WI38 (cell line): ENCODE results near the gene IQCB1.
"Not testable (repeated sequence)": the region's sequence is repeated elsewhere in the genome, so short reads cannot be mapped to it uniquely, and the experiment has no call there.

Experiments used
- H3K4me3 ChIP-seq: 2 replicates; pipeline ENCODE4 v1.5.1; 2011; ENCODE audit warnings: low read depth, mild to moderate bottlenecking, control low read depth, low read length
- TF ChIP-seq, protein P1 (sequence below): IDR thresholded peaks from 2 replicates; pipeline ENCODE4 v1.5.1; 2012; ENCODE audit warnings: low read depth, mild to moderate bottlenecking, control low read depth, low read length

The IQCB1 gene

DNA sequence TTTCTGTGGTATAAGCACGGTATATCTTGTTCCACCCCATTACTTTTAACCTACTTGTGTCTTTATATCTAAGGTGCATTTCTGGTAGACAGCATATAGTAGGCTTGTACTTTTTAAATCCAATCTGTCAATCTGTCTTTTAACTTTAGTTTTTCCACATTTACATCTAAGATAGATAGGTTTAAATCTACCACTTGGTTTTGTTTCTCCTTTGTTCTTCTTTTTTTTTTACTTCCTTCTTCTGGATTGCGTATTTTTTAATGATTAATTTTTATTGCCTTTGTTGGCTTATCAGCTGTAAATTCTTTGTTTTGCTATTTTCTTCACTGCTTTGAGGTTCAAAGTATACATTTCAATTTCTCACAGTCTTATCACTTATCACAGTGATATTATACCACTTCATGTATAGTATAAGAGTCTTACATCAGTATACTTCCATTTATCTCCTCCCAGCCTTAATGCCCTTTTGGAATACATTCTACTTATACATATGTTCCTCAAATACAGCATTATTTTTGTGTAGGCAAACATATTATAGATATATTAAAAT lies 31.0 kb downstream of the IQCB1 start:
- TF ChIP-seq, protein P1, sequence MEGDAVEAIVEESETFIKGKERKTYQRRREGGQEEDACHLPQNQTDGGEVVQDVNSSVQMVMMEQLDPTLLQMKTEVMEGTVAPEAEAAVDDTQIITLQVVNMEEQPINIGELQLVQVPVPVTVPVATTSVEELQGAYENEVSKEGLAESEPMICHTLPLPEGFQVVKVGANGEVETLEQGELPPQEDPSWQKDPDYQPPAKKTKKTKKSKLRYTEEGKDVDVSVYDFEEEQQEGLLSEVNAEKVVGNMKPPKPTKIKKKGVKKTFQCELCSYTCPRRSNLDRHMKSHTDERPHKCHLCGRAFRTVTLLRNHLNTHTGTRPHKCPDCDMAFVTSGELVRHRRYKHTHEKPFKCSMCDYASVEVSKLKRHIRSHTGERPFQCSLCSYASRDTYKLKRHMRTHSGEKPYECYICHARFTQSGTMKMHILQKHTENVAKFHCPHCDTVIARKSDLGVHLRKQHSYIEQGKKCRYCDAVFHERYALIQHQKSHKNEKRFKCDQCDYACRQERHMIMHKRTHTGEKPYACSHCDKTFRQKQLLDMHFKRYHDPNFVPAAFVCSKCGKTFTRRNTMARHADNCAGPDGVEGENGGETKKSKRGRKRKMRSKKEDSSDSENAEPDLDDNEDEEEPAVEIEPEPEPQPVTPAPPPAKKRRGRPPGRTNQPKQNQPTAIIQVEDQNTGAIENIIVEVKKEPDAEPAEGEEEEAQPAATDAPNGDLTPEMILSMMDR = no peak
- no peak overlapping the region for H3K4me3 ChIP-seq

DNA sequence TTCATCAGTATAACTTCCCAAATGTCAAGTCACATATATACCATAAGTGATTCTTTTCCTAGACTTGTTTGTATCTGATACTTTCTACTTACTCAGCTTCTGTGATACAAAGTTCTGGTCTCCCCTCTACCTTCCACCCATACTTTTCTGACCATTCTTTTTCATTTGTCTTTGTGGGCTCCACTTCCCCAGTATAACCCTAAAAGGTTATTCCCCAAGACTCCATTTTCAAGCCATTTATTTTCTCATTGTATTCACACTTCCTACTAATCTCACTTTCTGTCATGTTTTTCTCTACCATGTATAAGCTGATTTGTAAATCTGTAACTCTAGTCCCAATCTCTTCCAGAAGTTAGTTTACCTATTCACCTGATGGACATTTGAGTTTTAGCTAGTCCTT lies 34.0 kb downstream of the IQCB1 start:
- TF ChIP-seq, protein P1 = no peak

DNA sequence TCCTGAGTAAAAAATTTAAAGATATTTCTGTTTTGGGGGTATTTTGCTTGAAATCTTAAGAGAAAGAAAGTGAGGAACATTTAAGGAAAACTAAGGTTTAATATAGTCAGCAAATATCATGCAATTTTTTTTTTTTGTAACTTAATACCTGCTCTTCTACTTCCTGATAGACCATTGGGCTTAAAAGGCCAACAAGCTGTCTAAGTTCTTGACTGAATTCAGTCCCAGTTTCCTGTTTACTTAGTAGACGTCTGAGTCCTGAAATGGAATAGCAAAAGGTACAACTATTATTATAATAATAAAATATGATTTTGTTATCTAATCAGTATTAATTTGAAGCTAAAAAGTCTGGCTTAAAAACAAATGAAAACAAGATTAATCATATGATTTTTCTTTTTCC lies 37.9 kb downstream of the IQCB1 start:
- TF ChIP-seq, protein P1 = no peak
- H3K4me3 ChIP-seq = no peak overlapping the region

More for the DNA sequence above, 34.0 kb downstream of the IQCB1 start:
- H3K4me3 ChIP-seq = no peak overlapping the region

DNA sequence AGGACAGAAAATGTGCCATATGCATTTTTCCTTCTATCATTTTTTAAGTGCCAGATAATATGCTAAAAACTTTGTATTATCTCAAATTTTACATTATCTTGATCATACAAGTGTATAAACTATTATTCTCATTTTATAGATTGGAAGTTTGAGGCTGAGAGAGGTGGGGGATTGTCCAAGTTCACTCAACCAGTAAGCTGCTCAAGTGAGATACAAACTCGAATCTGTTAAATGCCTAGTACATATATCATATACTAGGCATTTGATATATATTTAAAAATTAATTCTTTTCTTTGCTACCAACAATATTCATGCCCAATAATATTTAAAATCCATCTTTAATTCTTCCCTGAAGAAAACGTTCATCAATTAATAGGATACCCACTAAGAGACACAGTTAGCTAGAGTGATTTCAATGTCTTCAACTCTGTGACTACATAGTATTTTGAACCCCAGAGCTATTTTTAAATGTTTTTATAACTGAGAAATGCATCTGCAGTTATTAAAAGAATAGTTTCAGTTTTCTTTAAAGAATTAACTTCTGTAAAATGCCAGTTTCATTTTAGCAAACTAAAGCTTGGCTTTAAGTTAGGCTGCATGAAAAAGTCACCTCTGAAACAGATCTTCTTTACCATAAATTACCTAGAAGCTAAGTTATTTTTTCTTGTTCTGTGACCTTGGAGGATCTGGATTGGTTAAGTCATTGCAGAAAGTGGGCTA lies 40.4 kb downstream of the IQCB1 start:
- no peak overlapping the region for H3K4me3 ChIP-seq

DNA sequence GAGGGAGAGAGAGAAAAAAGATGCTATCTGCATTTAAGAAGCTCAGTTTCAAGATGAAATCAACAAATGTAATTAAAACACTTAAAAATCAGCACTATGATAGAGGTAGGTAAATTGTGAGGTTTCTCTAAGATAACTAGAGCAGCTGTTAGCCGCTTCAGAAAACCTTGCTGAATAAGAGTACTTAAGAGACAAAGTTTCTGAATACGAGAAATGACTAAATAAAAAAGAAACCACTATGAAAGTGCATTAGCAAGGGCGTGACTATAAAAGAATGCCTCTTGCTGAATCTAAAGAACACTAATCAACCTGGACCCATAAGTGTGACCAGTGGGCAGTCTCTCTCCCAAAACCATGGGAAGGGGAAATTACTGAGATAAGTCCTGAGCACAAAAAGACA lies 41.8 kb downstream of the IQCB1 start:
- no peak overlapping the region for H3K4me3 ChIP-seq
- TF ChIP-seq, protein P1 = no peak

More for the DNA sequence above, 40.4 kb downstream of the IQCB1 start:
- TF ChIP-seq, protein P1 = no peak

DNA sequence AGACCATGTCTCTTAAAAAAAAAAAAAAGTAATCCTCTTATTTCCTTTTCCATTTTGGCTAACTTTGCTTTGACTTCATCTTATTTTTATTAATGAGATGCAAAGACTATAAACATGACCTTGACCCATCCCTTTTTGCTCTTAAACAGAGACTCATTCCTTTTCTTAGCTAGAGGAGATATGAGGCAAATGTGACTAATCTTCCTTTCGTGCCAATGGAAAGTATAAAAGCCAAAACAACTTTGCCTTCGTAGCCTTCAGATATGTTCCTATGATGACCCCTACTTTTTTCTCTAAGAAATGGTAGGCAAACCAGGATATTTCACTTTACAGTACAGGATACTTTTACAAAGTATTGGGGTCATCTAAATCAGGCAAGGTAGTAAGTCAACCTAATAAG lies 48.4 kb downstream of the IQCB1 start:
- TF ChIP-seq, protein P1 = no peak
- no peak overlapping the region for H3K4me3 ChIP-seq

DNA sequence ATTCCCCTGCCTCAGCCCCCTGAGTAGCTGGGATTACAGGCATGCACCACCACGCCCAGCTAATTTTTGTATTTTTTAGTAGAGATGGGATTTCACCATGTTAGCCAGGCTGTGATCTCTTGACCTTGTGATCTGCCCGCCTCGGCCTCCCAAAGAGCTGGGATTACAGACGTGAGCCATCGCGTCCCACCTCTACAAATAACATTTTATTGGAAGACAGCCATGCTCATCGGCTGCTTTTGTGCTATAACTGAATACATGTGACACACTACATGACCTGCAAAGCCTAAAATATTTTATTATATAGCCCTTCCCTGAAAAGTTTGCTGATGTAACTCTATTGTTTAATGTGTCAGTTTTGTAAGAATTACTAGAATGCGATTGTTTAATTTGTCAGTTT lies 52.1 kb downstream of the IQCB1 start:
- H3K4me3 ChIP-seq = not testable (repeated sequence)
